Glutamatergic neuron (in vitro differentiated cells): ENCODE measurements around the gene SEC16A. TPM values are rescaled to one million over a fixed set of nuclear protein-coding genes. Genes with fewer than 3 reads are reported as not detected.

Source experiments
- DNase-seq: peaks from one replicate; pipeline ENCODE4 v3.0.0; 2022
- H3K27ac Mint-ChIP-seq: one replicate; pipeline ENCODE4 v1.8.0; 2020; ENCODE audit warnings: mild to moderate bottlenecking, mixed read lengths, inconsistent platforms; ENCODE audit not compliant: unreplicated experiment
- H3K27me3 Mint-ChIP-seq: one replicate; pipeline ENCODE4 v1.8.0; 2020; ENCODE audit warnings: mild to moderate bottlenecking, moderate library complexity, mixed read lengths, inconsistent platforms; ENCODE audit not compliant: unreplicated experiment
- H3K36me3 Mint-ChIP-seq: one replicate; pipeline ENCODE4 v1.8.0; 2020; ENCODE audit warnings: mild to moderate bottlenecking, mixed read lengths, inconsistent platforms; ENCODE audit not compliant: unreplicated experiment
- H3K4me1 Mint-ChIP-seq: one replicate; pipeline ENCODE4 v1.8.0; 2020; ENCODE audit warnings: mild to moderate bottlenecking, low read depth, mixed read lengths, inconsistent platforms; ENCODE audit not compliant: unreplicated experiment
- H3K4me3 Mint-ChIP-seq: one replicate; pipeline ENCODE4 v1.8.0; 2020; ENCODE audit warnings: mild to moderate bottlenecking, mixed read lengths, inconsistent platforms; ENCODE audit not compliant: unreplicated experiment
- H3K9me3 Mint-ChIP-seq: one replicate; pipeline ENCODE4 v1.8.0; 2020; ENCODE audit warnings: mild to moderate bottlenecking, moderate library complexity, mixed read lengths, inconsistent platforms; ENCODE audit not compliant: unreplicated experiment
- total RNA-seq: library from RNA; stranded (reverse); fragmentation: NEBNext Ultra II Directional; extraction: Animal tissue kit (Norgen Biotek cat#: 25700); gene quantifications from one replicate; pipeline ENCODE4 v1.2.1, GENCODE V29; 2021; ENCODE audit not compliant: unreplicated experiment
- TF ChIP-seq, protein P1 (sequence below): fragments of 200-600 bp; sonication (generic); IDR thresholded peaks from one replicate; pipeline ENCODE4 v1.5.0; 2021; ENCODE audit not compliant: partially characterized antibody, unreplicated experiment

Gene SEC16A
- total RNA-seq, 1 donor from 2014 or later = 74.3 TPM

DNA sequence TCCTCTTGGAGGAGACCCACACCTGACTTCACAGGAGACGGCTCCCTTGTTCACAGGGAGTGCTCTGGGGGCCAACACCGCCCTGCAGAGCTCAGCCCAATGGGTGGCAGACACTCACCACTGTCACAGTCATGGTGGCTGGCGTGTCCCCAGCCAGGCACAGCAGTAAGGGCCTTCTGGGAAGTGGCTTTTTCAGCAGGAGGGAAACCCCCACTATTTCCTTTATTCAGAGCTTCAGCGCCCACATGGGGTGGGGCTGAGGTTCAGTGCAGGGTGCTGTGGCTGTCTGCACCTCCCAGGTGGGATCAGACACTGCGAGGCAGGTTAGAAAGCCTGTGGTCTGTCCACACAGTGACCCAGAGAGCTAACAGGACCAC lies 79.3 kb downstream of the SEC16A start:
- H3K36me3 Mint-ChIP-seq = no peaks in the 10 kb centered on the region
- TF ChIP-seq, protein P1, sequence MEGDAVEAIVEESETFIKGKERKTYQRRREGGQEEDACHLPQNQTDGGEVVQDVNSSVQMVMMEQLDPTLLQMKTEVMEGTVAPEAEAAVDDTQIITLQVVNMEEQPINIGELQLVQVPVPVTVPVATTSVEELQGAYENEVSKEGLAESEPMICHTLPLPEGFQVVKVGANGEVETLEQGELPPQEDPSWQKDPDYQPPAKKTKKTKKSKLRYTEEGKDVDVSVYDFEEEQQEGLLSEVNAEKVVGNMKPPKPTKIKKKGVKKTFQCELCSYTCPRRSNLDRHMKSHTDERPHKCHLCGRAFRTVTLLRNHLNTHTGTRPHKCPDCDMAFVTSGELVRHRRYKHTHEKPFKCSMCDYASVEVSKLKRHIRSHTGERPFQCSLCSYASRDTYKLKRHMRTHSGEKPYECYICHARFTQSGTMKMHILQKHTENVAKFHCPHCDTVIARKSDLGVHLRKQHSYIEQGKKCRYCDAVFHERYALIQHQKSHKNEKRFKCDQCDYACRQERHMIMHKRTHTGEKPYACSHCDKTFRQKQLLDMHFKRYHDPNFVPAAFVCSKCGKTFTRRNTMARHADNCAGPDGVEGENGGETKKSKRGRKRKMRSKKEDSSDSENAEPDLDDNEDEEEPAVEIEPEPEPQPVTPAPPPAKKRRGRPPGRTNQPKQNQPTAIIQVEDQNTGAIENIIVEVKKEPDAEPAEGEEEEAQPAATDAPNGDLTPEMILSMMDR = no peak
- H3K4me1 Mint-ChIP-seq = peaks cover 3% of the 10 kb centered on the region

DNA sequence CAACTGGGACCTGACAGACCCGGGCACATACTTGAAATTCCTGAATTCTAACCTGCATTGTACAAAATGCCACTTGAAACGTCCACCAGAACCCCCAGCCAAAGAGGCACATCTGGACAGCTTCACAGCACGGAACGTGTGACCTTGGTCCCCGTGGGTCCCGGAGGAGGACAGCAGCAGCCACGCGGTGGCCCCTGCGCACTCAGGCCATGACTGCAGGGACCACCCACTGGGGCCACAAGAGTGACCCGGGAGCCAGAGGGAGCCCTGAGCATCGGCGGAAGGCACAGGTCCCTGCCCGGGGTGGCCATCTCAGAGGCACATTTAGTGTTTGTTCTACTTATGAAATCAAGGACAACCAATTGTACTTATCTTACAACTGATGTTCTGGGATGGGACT lies 80.8 kb downstream of the SEC16A start:
- Mint-ChIP-seq H3K4me3 (no peak overlapping the region), H3K36me3 (no peaks in the 10 kb centered on the region)

More for the DNA sequence above, 79.3 kb downstream of the SEC16A start:
- no peaks in the 10 kb centered on the region for H3K9me3 Mint-ChIP-seq
- H3K4me3 Mint-ChIP-seq = no peak overlapping the region
- no peak for DNase-seq
- H3K27ac Mint-ChIP-seq = no peak overlapping the region
- H3K27me3 Mint-ChIP-seq = peaks cover 8% of the 10 kb centered on the region

DNA sequence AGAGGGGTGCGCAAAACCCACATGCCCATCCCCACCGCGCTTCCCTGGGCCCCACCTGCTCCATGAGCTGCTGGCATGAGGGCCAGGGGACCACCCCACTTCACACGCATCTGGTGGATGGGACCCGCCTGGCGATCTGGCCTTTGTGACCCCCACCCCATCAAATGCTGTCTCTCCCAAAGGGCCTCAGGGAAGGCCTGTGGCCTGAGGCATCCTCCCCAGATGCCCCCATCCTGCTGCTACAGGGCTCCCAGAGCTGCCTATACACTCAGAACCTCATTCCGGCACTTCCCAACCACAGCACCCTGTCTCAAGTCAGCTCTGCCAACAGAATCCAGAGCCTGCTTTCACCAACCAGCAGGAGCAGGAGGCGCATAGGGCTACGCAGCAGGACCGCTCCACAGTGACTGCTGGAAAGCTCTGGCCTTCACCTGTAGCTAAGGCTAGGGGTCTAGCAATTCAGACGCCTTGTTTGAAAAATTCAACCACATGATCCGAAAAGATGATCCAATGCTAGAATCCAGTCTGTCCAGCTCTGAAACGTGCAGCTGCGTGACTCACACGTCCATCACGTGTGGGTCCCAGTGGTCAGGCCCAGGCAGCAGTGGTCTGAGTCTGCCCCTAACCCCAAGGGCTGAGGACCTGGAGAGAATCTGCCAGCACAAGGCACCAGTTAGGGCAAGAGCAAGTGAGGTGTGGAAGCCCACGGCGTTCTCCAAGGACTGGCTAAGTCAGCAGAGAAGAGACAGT lies 81.5 kb downstream of the SEC16A start:
- Mint-ChIP-seq H3K27ac (no peak overlapping the region), H3K36me3 (no peaks in the 10 kb centered on the region), H3K9me3 (peaks cover 5% of the 10 kb centered on the region), H3K27me3 (peaks cover 10% of the 10 kb centered on the region), H3K4me3 (no peak overlapping the region), H3K4me1 (peaks cover 3% of the 10 kb centered on the region)
- no peak for DNase-seq
- TF ChIP-seq, protein P1 = no peak

More for the DNA sequence above, 80.8 kb downstream of the SEC16A start:
- Mint-ChIP-seq H3K27ac (no peak overlapping the region), H3K27me3 (peaks cover 8% of the 10 kb centered on the region), H3K4me1 (peaks cover 3% of the 10 kb centered on the region), H3K9me3 (peaks cover 2% of the 10 kb centered on the region)
- no peak for DNase-seq
- TF ChIP-seq, protein P1 = no peak

DNA sequence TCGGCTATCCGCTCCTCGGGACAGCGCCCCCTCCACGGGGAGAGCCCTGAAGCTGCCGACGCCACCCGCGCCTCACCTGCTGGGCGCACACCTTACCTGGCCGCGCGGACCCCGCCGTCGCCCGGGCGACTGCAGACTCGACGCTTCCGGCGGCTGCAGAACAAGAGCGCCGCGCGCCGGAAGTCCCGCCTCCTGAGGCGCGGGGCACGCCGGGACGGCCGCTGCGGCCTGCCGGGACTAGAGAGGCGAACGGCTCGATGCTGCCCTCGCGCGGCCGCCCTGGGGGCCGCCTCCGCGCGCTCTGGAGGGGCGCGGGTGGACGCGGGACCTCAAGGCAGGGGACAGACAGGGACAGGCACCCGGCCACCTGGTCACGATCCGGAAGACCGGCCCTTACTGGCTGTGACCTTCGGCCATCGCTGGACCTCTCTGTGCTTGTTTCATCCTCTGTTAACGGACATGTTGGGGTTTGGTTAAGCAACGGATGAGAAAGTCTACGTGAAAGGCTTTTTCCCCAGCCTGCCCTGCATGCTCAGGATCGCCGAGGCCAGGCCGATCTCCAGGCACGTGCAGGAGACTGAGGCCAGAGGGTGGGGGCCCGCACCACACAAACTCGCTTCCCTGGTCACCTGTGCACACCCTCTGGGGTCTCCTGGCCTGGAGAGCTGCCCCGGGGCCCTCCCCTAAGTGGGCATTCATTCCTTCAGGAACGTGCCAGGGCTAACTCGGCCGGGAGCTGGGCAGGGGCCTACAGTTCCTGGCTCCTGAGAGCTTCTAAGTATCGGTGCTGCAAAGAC lies 82.6 kb downstream of the SEC16A start, which contains the start of gene SNAPC4:
SNAPC4 (minus strand) TSS at position 133 of the 797 bp plus-strand sequence. CDS start 1,742 bp downstream, outside the sequence.
- Mint-ChIP-seq H3K27ac (peak within 1 kb of the TSS; percentile 83), H3K27me3 (peaks cover 10% of the 10 kb centered on the region), H3K9me3 (peaks cover 5% of the 10 kb centered on the region), H3K36me3 (no peaks in the 10 kb centered on the region), H3K4me1 (peaks cover 3% of the 10 kb centered on the region), H3K4me3 (peak within 1 kb of the TSS; percentile 91)
- TF ChIP-seq, protein P1 = peak; percentile 83
- peak; percentile 92 for DNase-seq
